HT1080 (cell line): ENCODE measurements around the gene FGD1. TPM values are rescaled to one million over a fixed set of nuclear protein-coding genes. Genes with fewer than 3 reads are reported as not detected.
"Not testable (repeated sequence)": the region's sequence is repeated elsewhere in the genome, so short reads cannot be mapped to it uniquely, and the experiment has no call there.

Source experiments
- DNase-seq: peaks from one replicate; pipeline ENCODE4 v3.0.0-alpha.2; 2015; ENCODE audit warnings: low read depth
- polyA plus RNA-seq, 2 experiments: library from polyadenylated mRNA; depleted of rRNA; stranded (reverse); fragments of >200 nt; gene quantifications; 2 replicates each; pipeline ENCODE4 v1.2.3, GENCODE V29; 2015
- total RNA-seq: library from RNA; depleted of rRNA; stranded (reverse); fragments of >200 nt; shearing (Covaris generic); gene quantifications from 2 replicates; pipeline ENCODE4 v1.2.3, GENCODE V29; 2014; rRNA removed

The FGD1 gene
- total RNA-seq: 4.9 and 7.5 TPM in 2 replicates
- 11.0 and 11.6 TPM in 2 replicates for polyA plus RNA-seq (2015; cell fraction: cytosol; rRNA removed)
- polyA plus RNA-seq (2015; cell fraction: nucleus; rRNA removed): 12.4 and 12.6 TPM in 2 replicates

DNA sequence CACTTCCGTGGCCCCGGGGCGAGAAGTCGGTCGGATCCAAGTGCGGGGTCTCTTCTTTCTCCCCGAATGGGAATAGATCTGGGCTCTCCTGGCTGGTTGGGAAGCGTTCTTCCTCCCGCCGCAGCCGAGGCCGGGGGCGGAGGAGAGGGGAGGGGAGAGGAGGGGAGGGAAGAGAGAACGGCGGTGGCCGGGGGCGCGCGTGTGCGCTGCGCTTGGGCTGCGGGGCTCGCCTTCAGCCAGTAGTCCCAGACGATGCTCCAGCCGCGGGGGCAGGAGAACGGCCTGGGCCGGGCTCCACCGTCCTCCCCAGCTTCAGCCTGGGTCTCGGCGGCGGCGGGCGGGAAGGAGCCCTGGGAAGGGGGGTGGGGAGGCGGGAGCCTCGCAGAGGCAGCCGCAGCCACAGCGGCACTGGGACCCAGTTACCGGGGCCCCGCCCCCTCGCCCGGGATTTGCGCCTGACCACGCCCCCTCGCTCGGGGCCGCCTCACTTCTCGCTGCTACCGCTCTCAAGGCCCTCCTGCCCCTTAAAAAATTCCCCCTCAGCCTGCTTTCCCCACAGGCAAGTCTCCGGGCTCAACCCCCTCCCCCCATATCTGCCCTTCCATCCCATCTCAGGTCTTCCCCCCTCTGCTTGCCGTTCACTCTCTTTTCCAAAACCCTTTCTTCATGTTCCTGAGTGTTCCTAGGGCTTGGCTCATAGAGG is at the start of gene FGD1:
TSS of gene FGD1 (minus strand) at position 421 of the 703 bp plus-strand sequence. CDS start 802 bp downstream, outside the sequence.
- peak; percentile 4 for DNase-seq

DNA sequence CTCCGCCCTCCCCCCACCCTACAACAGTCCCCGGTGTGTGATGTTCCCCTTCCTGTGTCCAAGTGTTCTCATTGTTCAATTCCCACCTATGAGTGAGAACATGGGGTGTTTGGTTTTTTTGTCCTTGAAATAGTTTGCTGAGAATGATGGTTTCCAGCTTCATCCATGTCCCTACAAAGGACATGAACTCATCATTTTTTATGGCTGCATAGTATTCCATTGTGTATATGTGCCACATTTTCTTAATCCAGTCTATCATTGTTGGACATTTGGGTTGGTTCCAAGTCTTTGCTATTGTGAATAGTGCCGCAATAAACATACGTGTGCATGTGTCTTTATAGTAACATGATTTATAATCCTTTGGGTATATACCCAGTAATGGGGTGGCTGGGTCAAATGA is 46.2 kb upstream of the FGD1 start:
- DNase-seq: not testable (repeated sequence)

DNA sequence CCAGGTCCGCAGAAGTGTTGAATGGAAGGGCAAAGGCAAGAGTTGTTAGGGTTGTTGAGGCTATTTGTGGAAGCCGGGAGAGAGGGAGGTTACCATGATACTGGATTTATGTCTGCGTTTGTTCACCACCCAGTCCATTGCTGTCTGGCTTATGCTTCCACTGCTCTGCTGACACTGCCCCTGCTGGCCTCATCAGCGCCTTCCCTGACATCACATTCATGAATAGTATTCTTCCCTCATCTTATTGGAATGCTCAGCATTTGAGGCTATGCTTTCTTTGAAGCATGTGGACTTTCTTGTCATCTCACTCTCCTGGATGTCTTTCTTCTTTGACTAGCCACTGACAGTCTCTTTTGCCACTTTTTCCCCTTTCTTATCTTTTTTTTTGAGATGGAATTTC is 44.3 kb upstream of the FGD1 start:
- DNase-seq: peak; percentile 1

DNA sequence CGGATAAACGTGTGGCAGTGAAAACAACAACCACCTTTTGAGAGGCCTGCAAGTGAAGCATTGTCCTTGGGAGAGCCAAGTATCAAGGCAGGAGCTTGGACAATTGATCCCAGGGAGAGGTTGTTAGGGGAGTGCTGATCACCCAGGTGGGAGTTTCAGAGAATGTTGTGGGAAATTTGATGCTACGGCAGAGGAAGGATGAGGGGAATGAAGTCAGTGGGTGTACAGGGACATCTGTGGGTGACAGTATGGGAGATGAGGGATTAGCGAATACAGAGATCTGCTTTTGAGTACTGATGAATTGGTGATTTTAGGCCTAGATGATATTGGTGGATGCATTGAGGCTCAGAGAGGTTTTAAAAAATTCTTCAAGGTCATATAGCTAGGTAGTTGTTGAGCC is 38.2 kb upstream of the FGD1 start:
- DNase-seq: no peak

DNA sequence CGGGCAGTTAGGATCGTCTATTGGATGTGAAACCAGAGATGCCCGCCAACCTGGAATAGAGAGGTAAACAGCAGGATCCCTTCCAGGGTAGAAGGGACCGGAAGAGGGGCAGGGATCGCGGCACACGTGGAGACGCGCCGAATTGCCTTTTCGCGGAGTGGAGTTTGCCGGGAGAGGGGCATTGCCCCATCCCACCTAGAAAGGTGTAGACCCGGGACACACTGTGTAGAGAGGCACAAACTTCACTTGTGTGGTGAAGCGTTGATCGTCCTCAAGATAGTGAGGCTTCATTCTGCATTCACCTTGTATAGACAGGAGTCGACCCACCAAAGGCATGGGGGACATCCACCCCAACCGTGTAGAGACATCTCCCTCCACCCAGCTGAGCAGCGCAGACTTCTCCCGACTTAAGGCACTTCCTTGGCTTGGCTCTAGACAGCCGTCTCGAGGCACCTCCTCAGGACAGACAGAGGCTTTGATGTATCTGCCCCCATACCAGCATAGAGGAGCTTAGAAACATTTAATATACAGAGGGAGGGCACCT is 34.4 kb upstream of the FGD1 start:
- DNase-seq: no peak

DNA sequence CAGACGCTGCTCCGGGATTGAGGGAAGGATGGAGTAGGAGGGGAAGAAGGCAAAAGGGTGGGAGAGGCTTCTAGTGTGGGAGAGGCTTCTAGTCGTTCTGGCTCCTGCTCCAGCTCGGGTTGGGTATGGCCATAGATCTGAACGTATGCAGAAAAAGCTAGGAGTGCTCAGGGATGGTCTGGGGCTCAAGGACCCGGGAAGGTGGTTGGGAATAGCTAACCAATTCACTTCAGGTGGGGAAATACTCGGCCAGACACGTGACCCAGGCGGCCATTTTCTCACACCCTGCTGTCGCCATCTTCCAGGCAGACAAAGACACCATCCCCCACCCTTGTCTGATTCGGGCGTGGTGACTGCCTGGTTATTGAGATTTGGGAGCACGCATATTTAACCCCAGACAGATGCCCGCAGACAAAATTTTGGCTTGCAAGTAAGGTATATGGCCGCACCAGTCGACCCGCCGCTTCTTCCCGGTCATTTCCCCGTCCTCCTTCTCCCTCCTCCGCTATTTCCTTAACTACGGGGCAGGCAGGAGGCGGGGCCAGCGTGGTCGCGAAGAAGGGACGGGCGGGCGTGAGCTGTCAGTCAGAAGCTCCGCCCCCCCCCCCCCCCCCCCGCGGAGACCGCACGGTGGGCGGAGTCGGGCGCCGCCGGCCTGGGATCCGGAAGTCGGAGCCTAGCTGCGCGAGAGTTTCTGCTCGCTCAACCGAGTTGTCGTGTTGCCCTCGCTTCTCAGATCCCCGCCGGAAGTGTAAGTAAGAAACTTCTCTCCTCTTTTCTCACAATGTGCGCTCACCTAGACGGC is 33.7 kb upstream of the FGD1 start, which contains the start of gene GNL3L:
TSS of gene GNL3L (plus strand) at position 668 of the 805 bp plus-strand sequence. CDS start 2,348 bp downstream, outside the sequence.
- DNase-seq: peak; percentile 75

DNA sequence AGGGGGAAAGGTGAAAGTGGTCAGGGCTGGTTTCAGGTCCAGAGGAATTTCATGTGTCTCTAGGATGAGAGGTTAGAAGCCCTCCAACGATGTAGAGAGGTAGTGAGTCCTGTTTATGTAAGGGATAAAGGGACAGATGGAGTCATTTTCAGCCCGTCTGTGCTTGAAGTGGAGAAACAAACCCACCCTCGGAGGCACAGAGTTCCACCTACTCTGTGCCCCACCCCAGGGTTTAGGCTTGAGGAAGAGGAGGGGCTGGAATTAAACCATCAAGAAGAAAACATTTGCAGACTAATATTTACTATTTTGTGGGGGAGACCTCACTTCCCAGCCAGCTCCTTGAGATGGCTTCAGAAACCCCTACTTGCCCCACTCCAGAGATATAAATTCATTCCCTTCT is 33.1 kb upstream of the FGD1 start:
- no peak for DNase-seq

DNA sequence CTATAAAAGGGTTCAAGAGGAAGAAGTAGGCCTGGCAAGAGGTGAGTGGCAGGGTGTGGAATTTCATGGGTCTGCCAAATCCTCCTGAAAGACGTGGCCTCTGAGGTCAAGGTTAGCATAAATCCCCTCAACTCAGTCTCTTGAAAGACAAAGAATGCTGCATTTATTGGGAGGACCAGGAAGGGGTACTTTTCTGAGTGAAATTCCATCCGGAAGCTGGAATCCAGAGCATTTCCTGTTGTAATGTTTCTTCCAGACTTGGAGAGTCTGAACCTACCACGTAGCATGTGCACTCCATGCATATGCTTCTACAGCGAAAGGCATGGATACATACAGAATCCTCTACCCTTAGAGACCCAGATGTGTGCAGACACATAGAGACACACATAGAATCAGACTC is 13.4 kb upstream of the FGD1 start:
- peak; percentile 18 for DNase-seq

DNA sequence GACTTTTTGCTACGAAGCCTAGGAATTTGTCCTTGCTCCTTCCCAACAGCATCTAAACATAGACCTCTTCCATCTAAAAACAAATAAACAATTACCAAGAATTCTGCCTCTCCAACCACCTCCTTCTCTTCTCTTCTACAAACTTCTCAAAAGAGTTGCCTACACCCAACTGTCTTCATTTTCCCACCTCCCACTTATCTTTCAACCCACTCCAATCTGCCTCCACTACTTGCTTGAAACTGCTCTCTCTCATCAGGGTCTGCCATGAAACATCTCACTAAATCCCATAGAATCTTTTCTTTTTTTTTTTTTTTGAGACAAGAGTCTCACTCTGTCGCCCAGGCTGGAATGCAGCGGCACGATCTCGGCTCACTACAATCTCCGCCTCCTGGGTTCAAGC is 902 bp upstream of the FGD1 start:
- DNase-seq: no peak

DNA sequence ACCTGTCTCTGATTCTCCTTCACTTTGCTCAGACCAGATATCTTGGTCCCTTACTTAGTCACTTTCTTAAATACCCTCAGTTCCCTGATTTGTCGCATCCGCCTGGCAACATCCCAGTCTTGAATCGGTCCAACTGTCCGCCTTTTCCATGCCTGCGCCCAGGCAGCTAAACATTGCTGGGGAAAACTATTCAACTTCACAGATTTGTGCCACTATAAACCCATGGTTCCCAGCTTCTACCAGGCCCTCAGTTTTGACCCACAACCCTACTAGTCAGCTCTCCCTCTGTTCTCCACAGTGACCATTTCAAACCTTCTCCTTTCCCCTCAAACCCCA is 451 bp upstream of the FGD1 start:
- no peak for DNase-seq

DNA sequence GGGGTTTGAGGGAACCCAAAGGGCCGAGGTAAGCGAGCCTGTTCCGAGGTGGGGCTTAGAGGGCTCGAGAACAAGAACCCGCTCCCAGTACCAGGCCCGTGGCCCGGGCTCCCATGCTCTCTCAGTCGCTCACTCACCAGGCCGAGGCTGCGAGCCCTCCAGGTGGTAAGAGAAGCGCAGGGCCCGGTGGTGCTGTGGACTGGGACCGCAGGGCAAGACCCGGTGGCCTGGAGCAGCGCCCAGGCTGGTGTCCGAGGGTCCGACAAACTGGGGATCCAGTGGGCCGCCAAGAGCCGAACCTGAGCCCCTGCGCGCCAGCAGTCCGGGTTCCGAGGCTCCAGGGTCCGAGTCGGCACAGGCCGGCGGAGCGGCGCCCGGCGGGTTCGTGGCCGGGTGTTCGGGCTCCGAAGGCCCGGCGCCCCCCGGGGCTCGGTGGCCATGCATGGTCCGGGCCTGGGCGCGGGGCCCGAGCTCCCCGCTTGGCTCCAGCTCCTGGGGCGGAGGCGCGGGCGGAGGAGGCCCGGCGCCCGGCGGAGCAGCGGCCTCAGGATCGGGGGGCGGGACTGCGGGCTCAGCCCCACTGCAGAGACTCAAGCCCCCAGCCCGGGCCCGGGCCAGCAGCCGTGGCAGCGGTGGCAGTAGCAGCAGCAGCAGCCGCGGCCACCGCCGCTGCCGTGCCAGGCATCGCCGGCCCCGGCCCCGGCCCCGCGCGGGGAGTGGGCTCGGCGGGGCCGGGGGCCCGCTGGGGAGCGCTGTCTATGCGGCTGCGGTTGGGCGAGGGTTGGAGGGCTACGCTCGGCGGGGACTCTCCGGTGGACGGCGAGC is 833 bp downstream of the FGD1 start:
- peak; percentile 2 for DNase-seq

DNA sequence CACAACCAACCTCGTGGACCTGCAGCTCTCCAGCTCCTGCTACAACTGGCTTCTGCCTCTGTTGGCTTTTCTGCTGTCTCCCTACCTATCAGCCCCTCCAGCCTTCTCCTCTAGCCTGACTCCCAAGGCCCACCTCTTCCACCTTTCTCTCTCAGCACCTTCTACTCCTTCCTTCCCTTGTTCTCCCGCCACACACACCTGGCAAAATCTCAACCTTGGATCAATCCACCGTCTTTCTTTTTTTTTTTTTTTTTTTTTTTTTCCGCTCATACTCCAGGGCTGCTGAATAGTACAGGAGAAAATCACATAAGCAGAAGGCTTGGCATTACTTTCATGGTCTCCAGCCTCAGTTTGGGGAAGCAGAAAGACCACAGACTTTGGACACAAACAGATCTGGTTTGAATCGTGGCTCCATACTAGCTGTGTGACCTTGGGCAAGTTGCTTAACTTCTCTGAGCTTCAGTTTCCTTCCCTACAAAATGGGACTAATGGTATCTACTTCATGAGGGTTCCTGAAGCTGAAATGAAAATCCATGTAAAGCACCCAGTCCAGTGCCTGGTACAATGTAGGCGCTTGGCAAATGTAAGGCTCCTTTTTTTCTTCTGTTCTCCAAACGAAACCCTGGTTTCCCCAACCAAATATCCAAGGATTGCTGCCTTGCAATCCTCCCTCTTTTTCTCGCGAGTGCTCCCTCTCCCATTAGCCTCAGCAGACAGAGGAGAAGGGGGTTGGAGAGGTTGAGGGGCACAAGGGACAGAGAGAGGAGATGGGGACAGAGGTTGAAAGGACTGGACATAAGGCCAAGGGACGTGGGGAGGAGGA is 1.7 kb downstream of the FGD1 start:
- no peak for DNase-seq

DNA sequence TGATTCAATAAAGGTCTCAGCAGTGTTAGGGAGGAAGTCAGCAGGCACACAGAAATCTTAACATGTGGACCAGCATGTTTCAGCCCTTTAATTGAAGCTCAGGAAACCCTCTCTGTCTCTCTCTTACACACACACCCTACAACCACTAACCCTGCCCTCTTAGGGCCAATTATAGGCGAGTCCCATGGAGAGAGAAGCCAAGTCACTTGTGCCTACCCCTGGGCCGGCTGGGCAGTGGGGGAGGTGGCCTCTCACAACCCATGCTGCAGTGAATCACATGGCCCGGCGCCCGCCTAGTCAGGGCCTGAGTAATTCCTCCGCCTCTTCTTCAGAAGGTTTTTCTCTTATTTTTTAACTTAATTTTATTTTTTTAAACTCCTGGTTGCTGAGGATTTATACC is 3.7 kb downstream of the FGD1 start:
- peak; percentile 64 for DNase-seq

DNA sequence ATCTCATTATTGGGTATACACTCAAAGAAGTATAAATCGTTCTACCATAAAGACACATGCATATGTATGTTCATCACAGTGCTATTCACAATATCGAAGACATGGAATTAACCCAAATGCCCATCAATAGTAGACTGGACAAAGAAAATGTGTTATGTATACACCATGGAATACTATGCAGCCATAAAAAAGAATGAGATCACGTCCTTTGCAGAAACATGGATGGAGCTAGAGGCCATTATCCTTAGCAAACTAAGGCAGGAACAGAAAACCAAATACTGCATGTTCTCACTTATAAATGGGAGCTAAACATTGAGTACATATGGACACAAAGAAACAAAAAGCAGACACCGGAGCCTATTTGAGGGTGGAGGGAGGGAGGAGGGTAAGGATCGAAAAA is 6.2 kb downstream of the FGD1 start:
- DNase-seq: not testable (repeated sequence)

DNA sequence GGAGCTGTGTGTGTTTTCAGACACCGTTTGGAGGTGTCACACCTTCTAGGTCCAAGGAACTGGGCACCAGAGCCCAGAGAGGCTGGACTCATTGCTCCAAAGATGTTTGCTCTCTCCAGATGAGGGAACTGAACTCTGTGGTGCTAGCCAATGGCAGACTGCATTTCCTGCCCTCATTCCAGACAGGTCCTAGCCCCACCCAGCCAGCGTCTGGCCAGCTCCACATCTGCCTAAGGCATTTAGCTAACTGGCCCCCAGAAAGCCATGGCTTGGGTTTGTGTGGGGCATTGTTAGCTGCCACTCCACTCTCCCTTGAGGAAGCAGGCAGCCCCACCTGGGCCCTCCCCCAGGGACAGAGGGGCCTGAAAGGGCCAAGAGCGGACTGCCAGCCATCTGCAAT is 11.4 kb downstream of the FGD1 start:
- DNase-seq: no peak

DNA sequence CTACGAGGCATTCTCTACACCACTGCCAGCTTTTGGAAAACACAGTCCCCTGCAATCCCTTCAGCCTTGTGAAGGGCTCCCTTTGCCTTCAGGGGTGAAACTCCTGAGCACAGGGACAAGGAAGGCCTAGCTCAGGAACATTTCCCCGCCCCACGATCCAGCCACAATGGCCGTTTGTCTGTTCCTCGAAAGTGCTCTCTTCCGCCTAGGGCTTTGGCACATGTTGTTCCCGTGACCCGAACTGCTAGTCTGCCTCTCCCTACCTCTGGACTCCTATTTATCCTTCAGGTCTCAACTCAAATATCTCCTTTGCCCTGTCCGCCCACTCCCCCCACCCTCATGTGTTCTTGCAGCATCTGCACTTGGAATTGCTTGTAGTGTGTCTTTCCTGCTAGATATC is 12.1 kb downstream of the FGD1 start:
- DNase-seq: no peak

DNA sequence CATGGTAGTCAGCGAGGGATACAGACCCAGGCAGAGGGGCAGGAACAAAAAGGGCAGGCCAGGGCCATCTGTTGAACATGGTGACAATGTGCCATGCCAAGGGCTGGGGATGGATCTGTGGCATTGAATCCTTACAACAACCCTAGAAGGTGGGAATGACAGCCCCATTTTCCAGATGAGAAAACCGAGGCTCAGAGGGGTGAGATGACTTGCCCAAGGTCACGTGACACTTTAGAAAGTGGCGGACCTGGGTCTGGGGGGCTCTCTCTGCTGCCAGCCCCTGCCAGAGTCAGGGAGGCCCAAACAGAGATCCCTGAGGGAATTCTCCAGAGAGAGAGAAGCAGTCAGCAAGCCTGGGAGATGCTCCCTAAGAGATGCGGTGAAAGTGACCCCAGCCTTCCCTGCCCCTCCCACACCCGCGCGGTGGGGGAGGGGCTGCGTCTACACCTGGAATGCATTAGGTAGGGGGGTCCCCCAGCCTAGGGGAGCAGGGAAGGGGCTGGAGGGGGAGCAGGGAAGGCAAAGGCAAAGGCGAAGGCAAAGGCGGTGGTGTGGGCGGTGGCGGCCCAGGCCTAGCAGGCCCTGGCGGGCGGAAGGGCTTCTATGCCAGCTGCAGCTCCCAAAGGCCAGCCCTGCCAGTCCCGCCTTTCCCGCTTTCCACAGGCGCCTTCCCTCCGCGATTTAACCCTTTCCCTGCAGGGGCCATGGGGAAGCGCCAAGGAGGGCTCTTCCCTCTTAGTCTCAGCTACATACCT is 13.0 kb downstream of the FGD1 start:
- no peak for DNase-seq

DNA sequence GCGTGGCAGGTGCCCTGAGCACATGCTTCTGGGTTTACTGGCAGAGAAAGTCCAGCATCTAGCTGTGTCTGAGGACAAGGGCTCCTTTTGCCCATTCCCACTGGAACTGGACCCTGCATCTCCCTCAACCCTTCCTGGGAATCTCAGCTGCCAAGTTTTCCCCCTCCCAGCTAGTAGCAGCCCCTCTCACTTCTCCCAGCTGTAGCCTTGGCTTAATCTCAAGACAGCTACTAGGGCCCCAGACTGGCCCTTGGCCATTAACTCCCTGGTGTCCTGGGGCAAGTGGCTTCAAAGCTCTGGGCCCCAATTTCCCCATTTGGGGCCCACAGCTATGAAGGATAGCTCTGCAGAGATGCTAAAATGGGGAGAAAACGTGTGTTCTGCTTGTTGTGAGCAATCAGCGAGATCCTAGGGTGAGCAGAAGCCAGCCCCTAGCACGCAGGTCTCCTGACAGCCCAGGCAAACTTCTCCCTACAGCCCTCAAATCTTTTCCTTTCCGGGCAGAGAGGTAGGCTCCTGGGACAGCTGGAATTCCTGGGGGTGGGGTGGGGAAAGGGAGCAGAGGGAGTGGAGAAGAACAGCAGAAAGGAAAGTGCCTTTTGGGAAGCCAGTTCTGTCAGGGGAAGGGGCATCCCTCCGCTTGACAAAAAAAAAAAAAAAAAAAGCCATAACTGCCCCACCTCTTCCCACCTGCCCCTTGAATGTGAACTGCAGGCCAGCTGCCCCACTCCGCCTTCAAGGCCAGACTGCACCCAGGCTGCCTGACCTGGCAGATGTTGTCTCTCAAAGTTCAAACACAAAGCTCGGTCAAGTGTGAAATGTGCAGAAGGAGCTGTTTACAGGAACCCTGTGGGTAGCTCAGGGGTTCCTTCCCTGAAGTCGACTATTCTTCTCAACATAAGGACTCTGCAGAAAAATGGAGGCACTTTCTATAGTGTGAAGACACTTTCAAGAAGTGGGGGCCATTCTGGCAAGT is 16.6 kb downstream of the FGD1 start:
- no peak for DNase-seq
